Memory B cell (primary cell): Measurements from ENCODE around the gene CTIF.

Experiments
- ATAC-seq: fragments of 150-1000 bp; cut with Tn5 transposase; 2 replicates; pipeline ENCODE4 v1.10.0; 2021; ENCODE audit warnings: low read depth, mild to moderate bottlenecking, moderate library complexity
- DNase-seq, 2 donors: peaks; one replicate each; pipeline ENCODE4 v3.0.0; 2022; ENCODE audit warnings: low spot score in 2 of 2
- H3K27ac Mint-ChIP-seq: one replicate; pipeline ENCODE4 v1.8.0; 2022; ENCODE audit warnings: mild to moderate bottlenecking, moderate library complexity, mixed read lengths
- H3K27me3 Mint-ChIP-seq: one replicate; pipeline ENCODE4 v1.8.0; 2022; ENCODE audit warnings: mixed read lengths
- H3K36me3 Mint-ChIP-seq: one replicate; pipeline ENCODE4 v1.8.0; 2022; ENCODE audit warnings: mild to moderate bottlenecking, mixed read lengths
- H3K4me1 Mint-ChIP-seq: one replicate; pipeline ENCODE4 v1.8.0; 2022; ENCODE audit warnings: mixed read lengths
- H3K4me3 Mint-ChIP-seq: one replicate; pipeline ENCODE4 v1.8.0; 2022; ENCODE audit warnings: mild to moderate bottlenecking, moderate library complexity, mixed read lengths
- H3K9me3 Mint-ChIP-seq: one replicate; pipeline ENCODE4 v1.8.0; 2022; ENCODE audit warnings: mixed read lengths

The CTIF gene

GRCh38 chr18:48601343-48601742 lies 62.5 kb downstream of the CTIF start:
- no peak for ATAC-seq
- H3K27me3 Mint-ChIP-seq, result peaks cover 8% of the 10 kb centered on the region
- no peak overlapping the region for H3K27ac Mint-ChIP-seq
- H3K4me1 Mint-ChIP-seq, result peaks cover 3% of the 10 kb centered on the region
- H3K36me3 Mint-ChIP-seq, result peaks cover 9% of the 10 kb centered on the region
- H3K9me3 Mint-ChIP-seq, result peaks cover 7% of the 10 kb centered on the region
- DNase-seq, result no peak
- H3K4me3 Mint-ChIP-seq, result no peak overlapping the region

GRCh38 chr18:48602759-48603390 lies 64.0 kb downstream of the CTIF start:
- H3K9me3 Mint-ChIP-seq, result peaks cover 7% of the 10 kb centered on the region

GRCh38 chr18:48605408-48605845 lies 66.6 kb downstream of the CTIF start:
- H3K36me3 Mint-ChIP-seq, result peaks cover 9% of the 10 kb centered on the region
- H3K4me3 Mint-ChIP-seq, result no peak overlapping the region
- peaks cover 7% of the 10 kb centered on the region for H3K9me3 Mint-ChIP-seq
- peaks cover 8% of the 10 kb centered on the region for H3K27me3 Mint-ChIP-seq
- ATAC-seq (no peak), DNase-seq (no peak)
- H3K27ac Mint-ChIP-seq, result no peak overlapping the region
- H3K4me1 Mint-ChIP-seq, result peaks cover 3% of the 10 kb centered on the region

More at GRCh38 chr18:48602759-48603390, 64.0 kb downstream of the CTIF start:
- H3K4me3 Mint-ChIP-seq, result no peak overlapping the region
- H3K36me3 Mint-ChIP-seq, result peaks cover 9% of the 10 kb centered on the region
- DNase-seq, result no peak
- peaks cover 3% of the 10 kb centered on the region for H3K4me1 Mint-ChIP-seq
- H3K27me3 Mint-ChIP-seq, result peaks cover 8% of the 10 kb centered on the region
- no peak for ATAC-seq
- no peak overlapping the region for H3K27ac Mint-ChIP-seq

- H3K27ac Mint-ChIP-seq, result no peak overlapping the region
- DNase-seq (no peak), ATAC-seq (no peak)
- H3K4me1 Mint-ChIP-seq, result peaks cover 3% of the 10 kb centered on the region
- peaks cover 8% of the 10 kb centered on the region for H3K27me3 Mint-ChIP-seq
- no peak overlapping the region for H3K4me3 Mint-ChIP-seq
- peaks cover 9% of the 10 kb centered on the region for H3K36me3 Mint-ChIP-seq
- H3K9me3 Mint-ChIP-seq, result peaks cover 7% of the 10 kb centered on the region
Measured at GRCh38 chr18:48607056-48607984, 68.5 kb downstream of the CTIF start.

GRCh38 chr18:48608581-48608980 lies 69.8 kb downstream of the CTIF start:
- Mint-ChIP-seq H3K9me3 (no peaks in the 10 kb centered on the region), H3K36me3 (no peaks in the 10 kb centered on the region), H3K4me3 (no peak overlapping the region), H3K4me1 (no peaks in the 10 kb centered on the region), H3K27me3 (no peaks in the 10 kb centered on the region), H3K27ac (no peak overlapping the region)
- no peak for ATAC-seq
- no peak for DNase-seq

GRCh38 chr18:48609114-48609513 lies 70.3 kb downstream of the CTIF start:
- H3K27me3 Mint-ChIP-seq, result no peaks in the 10 kb centered on the region
- H3K9me3 Mint-ChIP-seq, result no peaks in the 10 kb centered on the region
- H3K4me1 Mint-ChIP-seq, result no peaks in the 10 kb centered on the region
- H3K4me3 Mint-ChIP-seq, result no peak overlapping the region
- no peaks in the 10 kb centered on the region for H3K36me3 Mint-ChIP-seq
- ATAC-seq, result no peak
- no peak overlapping the region for H3K27ac Mint-ChIP-seq
- DNase-seq, result no peak

- no peak overlapping the region for H3K4me3 Mint-ChIP-seq
- H3K36me3 Mint-ChIP-seq, result no peaks in the 10 kb centered on the region
- no peak for DNase-seq
- no peak for ATAC-seq
- no peaks in the 10 kb centered on the region for H3K27me3 Mint-ChIP-seq
- no peak overlapping the region for H3K27ac Mint-ChIP-seq
- no peaks in the 10 kb centered on the region for H3K9me3 Mint-ChIP-seq
- peaks cover 4% of the 10 kb centered on the region for H3K4me1 Mint-ChIP-seq
Measured at GRCh38 chr18:48609820-48610815, 71.3 kb downstream of the CTIF start.

- no peak overlapping the region for H3K4me3 Mint-ChIP-seq
- H3K9me3 Mint-ChIP-seq, result no peaks in the 10 kb centered on the region
- H3K27ac Mint-ChIP-seq, result no peak overlapping the region
- ATAC-seq, result no peak
- DNase-seq, result no peak
- H3K27me3 Mint-ChIP-seq, result no peaks in the 10 kb centered on the region
- H3K36me3 Mint-ChIP-seq, result no peaks in the 10 kb centered on the region
- peaks cover 4% of the 10 kb centered on the region for H3K4me1 Mint-ChIP-seq
Measured at GRCh38 chr18:48611203-48611602, 72.4 kb downstream of the CTIF start.

GRCh38 chr18:48611785-48612480 lies 73.1 kb downstream of the CTIF start:
- no peaks in the 10 kb centered on the region for H3K27me3 Mint-ChIP-seq
- no peak overlapping the region for H3K4me3 Mint-ChIP-seq
- H3K9me3 Mint-ChIP-seq, result no peaks in the 10 kb centered on the region
- ATAC-seq, result no peak
- H3K27ac Mint-ChIP-seq, result no peak overlapping the region
- no peak for DNase-seq
- H3K4me1 Mint-ChIP-seq, result peaks cover 4% of the 10 kb centered on the region
- H3K36me3 Mint-ChIP-seq, result no peaks in the 10 kb centered on the region

- ATAC-seq, result no peak
- H3K9me3 Mint-ChIP-seq, result no peaks in the 10 kb centered on the region
- H3K36me3 Mint-ChIP-seq, result no peaks in the 10 kb centered on the region
- H3K27ac Mint-ChIP-seq, result no peak overlapping the region
- no peak overlapping the region for H3K4me3 Mint-ChIP-seq
- no peak for DNase-seq
- H3K27me3 Mint-ChIP-seq, result no peaks in the 10 kb centered on the region
- peaks cover 4% of the 10 kb centered on the region for H3K4me1 Mint-ChIP-seq
Measured at GRCh38 chr18:48612511-48612910, 73.7 kb downstream of the CTIF start.

- peaks cover 4% of the 10 kb centered on the region for H3K4me1 Mint-ChIP-seq
- no peaks in the 10 kb centered on the region for H3K9me3 Mint-ChIP-seq
- H3K27ac Mint-ChIP-seq, result no peak overlapping the region
- no peak overlapping the region for H3K4me3 Mint-ChIP-seq
- H3K27me3 Mint-ChIP-seq, result no peaks in the 10 kb centered on the region
- no peaks in the 10 kb centered on the region for H3K36me3 Mint-ChIP-seq
- no peak for DNase-seq
- ATAC-seq, result no peak
Measured at GRCh38 chr18:48612917-48613316, 74.1 kb downstream of the CTIF start.

- ATAC-seq, result no peak
- no peak for DNase-seq
- H3K27me3 Mint-ChIP-seq, result no peaks in the 10 kb centered on the region
- no peaks in the 10 kb centered on the region for H3K9me3 Mint-ChIP-seq
- no peak overlapping the region for H3K27ac Mint-ChIP-seq
- no peaks in the 10 kb centered on the region for H3K36me3 Mint-ChIP-seq
- H3K4me3 Mint-ChIP-seq, result no peak overlapping the region
- H3K4me1 Mint-ChIP-seq, result peaks cover 4% of the 10 kb centered on the region
Measured at GRCh38 chr18:48613589-48614404, 75.0 kb downstream of the CTIF start.
